ENCODE results near the gene PLXNC1.
A peak's percentile ranks its signal among the peaks of the same experiment; 100 is the strongest.

DNA sequence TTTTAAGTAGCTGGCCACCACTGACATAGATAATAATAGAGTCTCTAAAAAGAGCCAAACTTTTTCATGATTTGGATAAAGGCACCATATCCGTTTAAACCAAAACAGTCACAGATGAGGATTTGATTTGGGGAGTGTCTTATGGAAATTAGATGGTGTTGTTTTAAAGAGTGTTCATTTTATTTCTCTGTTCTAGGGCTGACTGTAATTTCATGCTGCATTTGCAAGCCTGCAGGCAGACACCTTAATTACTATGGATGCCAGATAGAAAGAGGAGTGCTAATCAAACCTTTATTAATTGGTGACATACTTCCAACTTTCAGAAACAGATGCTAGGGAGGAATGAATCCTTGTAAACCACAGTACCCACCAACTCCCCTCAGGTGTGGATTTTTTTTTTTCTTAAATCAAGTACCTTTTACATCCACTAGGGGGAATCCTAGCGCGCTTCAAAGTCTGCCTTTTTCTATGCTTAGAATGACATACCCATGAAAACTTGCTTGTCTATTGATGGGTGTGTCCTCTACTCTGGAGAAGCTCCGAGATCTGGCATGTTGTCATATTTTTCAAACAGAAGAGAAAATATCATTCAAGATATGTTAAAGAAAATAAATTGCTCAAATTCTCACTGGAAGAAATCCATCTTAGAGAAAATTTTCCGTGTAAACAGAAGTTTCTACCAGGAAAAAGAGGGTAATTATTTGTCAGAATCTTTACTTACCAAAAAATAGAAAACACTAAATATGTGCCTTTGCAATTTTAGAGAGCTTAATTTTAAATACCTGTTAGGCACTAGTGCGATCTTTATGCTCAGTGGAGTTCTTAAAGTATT is 14.2 kb upstream of the PLXNC1 start:
- TF ChIP-seq, protein P1, sequence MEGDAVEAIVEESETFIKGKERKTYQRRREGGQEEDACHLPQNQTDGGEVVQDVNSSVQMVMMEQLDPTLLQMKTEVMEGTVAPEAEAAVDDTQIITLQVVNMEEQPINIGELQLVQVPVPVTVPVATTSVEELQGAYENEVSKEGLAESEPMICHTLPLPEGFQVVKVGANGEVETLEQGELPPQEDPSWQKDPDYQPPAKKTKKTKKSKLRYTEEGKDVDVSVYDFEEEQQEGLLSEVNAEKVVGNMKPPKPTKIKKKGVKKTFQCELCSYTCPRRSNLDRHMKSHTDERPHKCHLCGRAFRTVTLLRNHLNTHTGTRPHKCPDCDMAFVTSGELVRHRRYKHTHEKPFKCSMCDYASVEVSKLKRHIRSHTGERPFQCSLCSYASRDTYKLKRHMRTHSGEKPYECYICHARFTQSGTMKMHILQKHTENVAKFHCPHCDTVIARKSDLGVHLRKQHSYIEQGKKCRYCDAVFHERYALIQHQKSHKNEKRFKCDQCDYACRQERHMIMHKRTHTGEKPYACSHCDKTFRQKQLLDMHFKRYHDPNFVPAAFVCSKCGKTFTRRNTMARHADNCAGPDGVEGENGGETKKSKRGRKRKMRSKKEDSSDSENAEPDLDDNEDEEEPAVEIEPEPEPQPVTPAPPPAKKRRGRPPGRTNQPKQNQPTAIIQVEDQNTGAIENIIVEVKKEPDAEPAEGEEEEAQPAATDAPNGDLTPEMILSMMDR (conservative IDR thresholded peaks at IDR 0.05), result peak; percentile 80
- TF ChIP-seq ZFX (IDR thresholded peaks at IDR 0.05), result no peak
